Stimulated activated CD8-positive, alpha-beta memory T cell treated with anti-CD3 and anti-CD28 coated beads, Interleukin-2, amount 100 ng/mL, for 48 hours (primary cell): ENCODE results near the gene PHC2.

Source experiments
- DNase-seq, 2 donors: peaks; one replicate each; pipeline ENCODE4 v3.0.0-alpha.2; 2020; ENCODE audit warnings: low read depth in 2 of 2

The PHC2 gene, protein sequence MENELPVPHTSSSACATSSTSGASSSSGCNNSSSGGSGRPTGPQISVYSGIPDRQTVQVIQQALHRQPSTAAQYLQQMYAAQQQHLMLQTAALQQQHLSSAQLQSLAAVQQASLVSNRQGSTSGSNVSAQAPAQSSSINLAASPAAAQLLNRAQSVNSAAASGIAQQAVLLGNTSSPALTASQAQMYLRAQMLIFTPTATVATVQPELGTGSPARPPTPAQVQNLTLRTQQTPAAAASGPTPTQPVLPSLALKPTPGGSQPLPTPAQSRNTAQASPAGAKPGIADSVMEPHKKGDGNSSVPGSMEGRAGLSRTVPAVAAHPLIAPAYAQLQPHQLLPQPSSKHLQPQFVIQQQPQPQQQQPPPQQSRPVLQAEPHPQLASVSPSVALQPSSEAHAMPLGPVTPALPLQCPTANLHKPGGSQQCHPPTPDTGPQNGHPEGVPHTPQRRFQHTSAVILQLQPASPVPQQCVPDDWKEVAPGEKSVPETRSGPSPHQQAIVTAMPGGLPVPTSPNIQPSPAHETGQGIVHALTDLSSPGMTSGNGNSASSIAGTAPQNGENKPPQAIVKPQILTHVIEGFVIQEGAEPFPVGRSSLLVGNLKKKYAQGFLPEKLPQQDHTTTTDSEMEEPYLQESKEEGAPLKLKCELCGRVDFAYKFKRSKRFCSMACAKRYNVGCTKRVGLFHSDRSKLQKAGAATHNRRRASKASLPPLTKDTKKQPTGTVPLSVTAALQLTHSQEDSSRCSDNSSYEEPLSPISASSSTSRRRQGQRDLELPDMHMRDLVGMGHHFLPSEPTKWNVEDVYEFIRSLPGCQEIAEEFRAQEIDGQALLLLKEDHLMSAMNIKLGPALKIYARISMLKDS

GRCh38 chr1:33430692-33431593 lies at the start of gene PHC2:
Gene PHC2 (minus strand): TSS chr1:33431095. CDS start chr1:33375539, 55,556 bp downstream.
- DNase-seq, result peak; percentile 85 to 86

DNA sequence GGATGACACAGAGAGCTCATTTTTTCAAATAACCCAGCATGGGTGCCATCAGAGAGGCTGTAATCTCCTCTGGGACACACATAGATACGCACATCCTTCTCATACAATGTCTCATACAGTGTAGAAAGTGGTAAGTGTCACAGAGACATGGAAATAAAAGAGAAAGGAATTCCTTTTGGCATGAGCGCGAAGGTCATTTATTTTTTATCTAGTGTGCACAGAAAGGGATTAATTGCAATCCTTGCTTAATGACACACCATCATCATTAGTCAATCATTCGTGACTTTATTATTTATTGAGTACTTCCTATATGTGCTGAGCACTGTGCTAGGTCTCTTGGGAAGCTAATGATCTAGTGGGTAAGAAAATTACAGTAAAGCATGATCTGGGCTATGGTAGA lies 46.6 kb upstream of the PHC2 start:
- DNase-seq, result no peak

- DNase-seq, result no peak
Measured at GRCh38 chr1:33473900-33474299, 43.0 kb upstream of the PHC2 start.

DNA sequence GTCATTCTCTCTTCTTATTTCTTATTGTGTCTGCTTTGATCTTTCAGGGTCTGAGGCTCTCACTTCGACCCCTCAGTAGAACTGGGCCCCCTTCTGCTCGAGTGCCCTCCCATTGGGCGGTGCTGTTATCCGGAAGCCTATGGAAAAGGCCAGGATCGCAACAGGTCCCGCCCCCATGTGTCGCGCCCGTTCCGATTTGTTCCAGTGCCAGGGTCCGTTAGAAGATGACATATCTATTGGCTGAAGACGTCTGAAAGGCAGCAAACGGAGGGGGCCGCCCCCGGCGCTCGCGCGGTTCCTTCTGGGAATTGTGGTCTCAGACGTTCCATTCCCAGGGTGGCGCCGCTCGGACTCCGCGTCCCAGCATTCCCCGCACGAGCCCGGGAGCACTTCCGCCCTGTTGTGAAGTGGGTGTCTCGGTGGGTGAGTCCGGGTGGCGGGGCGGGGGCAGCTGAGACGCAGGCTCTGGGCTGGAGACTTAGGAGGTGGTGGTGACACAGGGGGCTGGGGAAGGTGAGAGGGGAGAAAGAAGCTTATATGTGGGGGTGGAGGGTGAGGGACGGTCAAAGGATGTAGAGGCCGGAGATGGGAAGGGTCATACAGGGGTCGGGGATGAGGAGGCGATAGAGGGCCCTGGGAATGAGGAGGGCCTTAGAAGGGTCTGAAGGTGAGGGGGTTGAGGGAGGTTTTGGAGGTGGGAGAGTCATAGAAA lies 41.5 kb upstream of the PHC2 start, which contains the start of gene ZSCAN20:
Gene ZSCAN20 (plus strand): TSS at position 377 of the 712 bp plus-strand sequence. CDS start 6,644 bp downstream, outside the sequence.
- DNase-seq, result peak; percentile 80 to 88

- no peak for DNase-seq
Measured at GRCh38 chr1:33471416-33471815, 40.5 kb upstream of the PHC2 start.

GRCh38 chr1:33470495-33471012 lies 39.7 kb upstream of the PHC2 start:
- DNase-seq, result peak; percentile 15 to 32

- DNase-seq, result no peak
Measured at GRCh38 chr1:33469691-33470090, 38.8 kb upstream of the PHC2 start.

DNA sequence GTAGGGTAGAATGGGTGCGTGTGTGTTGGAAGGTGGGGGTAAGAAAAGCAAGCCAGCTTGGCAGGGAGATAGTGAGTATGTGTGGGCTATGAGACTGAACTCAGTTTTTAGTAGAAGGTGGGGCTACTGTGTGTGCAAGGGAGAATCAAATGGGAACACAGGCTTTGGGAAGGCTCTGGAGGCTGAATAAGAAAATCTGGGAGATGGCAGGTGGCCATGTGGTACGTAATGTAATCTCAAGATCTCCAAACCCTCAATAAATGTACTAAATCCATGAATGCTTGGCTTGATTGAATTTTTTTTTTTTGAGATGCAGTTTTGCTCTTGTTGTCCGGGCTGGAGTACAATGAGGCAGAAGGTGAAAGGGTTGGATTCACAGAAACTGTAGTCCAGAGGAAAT lies 38.1 kb upstream of the PHC2 start:
- no peak for DNase-seq

- no peak for DNase-seq
Measured at GRCh38 chr1:33468531-33468930, 37.6 kb upstream of the PHC2 start.

DNA sequence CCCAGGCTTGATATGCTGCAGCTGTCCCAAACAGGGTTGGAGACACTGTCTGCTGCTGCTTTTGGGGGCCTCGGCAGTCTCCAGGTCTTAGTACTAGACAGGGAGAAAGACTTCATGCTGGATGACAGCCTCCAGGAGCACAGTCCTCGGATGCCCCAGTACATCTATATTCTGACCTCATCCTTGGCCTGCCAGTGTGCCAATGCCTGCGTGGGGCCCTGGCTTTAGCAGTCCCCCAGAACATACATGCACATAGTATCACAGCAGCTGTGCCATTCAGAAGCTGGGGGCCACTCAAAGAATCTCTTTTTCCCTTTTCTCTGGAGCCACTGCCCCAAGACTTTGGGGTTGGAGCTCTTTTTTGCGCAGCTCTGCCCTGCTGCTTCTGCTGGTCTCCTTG lies 37.1 kb upstream of the PHC2 start:
- DNase-seq, result no peak

- no peak for DNase-seq
Measured at GRCh38 chr1:33466159-33466558, 35.3 kb upstream of the PHC2 start.

GRCh38 chr1:33465316-33465715 lies 34.4 kb upstream of the PHC2 start:
- no peak for DNase-seq

GRCh38 chr1:33464552-33464951 lies 33.7 kb upstream of the PHC2 start:
- DNase-seq, result no peak

DNA sequence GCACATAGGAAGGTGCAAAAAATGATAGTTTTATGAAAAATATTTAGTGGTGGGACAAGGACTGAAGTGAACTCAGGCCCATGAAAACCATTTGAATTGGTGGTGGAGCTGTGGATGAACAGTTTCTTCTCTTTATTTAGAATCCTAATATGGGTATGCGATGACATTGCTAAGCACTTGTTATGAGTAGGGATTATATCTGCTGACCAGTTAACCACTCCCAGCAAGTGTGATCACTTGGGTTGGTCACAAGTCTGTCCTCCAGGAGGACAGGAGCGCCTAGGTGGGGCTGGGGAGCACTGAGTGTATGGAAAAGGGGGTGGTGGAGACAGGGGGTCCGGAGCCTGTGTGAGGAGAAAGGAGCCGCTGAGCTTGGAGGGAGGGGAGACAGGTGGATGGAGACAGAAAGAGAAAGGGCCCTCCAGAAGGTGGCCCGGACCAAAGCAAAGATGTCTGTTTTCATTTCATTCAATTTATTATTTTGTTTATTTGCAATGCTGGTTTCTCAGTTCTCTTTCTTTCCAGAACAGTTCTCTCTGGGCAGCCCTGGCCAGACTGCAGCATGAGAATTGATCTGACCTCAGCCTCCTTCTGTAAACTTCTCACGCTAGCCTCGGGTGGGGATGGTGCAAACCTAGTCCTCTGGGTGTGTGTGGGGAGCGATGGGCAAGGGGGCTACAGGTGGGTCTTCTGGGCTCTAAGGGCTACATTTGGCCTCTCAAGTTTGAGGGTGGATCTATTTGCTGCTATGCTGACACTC lies 31.7 kb upstream of the PHC2 start:
- no peak for DNase-seq

DNA sequence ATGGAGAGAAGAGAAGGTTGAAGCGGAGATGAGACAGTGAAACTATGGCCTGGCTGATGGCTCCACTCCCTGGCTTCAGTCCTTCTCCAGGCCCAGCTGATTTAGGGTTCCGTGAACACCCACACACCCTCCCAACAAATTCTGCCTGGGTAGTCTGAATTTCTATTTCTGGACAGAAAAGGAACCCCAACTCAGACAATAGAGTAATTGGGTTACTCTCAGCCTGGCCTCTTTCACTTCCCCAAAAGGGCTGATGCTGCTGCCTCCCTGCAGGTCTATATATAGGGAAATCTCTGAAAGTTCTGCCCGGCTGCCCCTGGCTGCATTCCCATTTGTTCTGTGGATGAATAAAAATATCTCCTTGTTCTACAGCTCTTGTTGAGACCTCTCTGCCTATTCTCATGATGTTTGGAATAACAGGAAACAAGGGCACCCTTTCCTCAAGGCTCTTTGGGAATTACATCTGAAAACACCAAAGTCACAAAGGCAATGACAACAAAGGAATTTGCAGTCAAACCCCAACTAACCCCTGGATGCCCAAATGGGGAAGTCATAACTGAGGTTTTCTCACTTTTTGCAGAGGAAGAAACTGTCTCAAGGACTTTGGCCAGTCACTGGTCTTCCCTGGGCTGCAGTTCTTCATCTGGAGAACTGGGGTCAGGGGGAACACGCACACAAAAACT lies 30.2 kb upstream of the PHC2 start:
- DNase-seq, result no peak

DNA sequence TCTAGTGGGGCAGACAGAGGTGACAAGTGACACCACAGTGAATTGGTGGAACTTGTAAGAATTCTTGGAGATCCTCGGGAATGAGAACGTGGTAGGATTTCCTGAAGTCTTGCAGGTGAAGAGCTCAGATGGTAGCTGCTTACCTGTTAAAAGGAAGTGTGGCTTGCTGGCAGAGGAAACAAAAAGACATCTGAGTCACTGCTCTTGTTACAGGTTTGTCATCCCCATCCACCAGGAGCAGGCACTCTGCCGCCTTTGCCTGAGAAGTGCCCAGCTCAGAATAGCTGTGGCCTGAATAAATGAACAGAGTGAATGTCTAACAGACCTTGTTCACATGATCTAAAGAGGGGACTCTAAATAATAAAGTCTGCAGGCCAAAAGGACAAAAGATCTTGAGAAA lies 29.2 kb upstream of the PHC2 start:
- no peak for DNase-seq

- no peak for DNase-seq
Measured at GRCh38 chr1:33459691-33460090, 28.8 kb upstream of the PHC2 start.

DNA sequence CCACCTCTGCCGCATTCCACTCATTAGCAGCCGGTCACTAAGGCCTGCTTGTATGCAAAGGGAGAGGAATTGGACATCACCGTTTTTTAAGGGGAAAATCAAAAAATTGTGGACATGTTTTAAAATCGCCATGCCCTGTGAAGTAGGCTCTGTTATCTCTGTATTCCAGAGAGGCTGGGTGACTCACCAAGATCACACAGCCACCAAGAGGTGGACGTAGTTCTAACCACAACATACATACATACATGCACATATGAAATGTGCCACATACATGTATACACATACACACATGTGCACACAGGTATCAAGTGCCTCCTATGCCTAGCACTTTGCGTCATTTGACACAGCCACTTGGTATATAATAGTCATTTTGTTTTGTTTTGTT lies 25.6 kb upstream of the PHC2 start:
- no peak for DNase-seq
